Measurements from ENCODE around the gene GP5. TPM values are rescaled to one million over a fixed set of nuclear protein-coding genes. Genes with fewer than 3 reads are reported as not detected.
A peak's percentile ranks its signal among the peaks of the same experiment; 100 is the strongest.

Gene GP5
- total and polyA plus RNA-seq, 7 experiments from 2014 or later, result 1.4 to 11.3 (median 6.2) TPM

DNA sequence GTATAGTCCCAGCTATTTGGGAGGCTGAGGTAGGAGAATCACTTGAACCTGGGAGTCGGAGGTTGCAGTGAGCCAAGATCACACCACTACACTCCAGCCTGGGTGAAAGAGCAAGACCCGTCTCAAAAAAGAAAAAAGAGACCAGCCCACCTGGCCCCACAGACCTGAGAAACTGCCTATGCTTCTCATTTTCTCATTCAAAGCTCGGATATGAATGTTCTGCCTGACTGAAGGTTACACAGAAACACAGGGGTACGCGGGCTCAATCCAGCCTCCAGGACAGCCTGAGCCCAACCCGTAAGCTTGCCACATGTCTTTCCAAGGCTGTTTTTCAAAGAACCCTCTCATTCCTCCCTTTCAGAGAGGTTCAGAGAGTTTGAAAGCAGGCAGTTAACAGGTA is 19.8 kb downstream of the GP5 start:
- Histone ChIP-seq H3K4me1 (ENCODE audit: control insufficient read depth in 2 of 2, insufficient read depth in 2 of 2, low read length in 2 of 2) (no peaks in the 10 kb centered on the region), H3K27ac (ENCODE audit: low read depth, low read length) (no peak overlapping the region), H3K9me3 (ENCODE audit: control insufficient read depth in 2 of 3, low read length in 3 of 3) (no peaks in the 10 kb centered on the region), H3K36me3 (ENCODE audit: control insufficient read depth in 2 of 3, insufficient read depth in 3 of 3, low read length in 3 of 3) (no peaks in the 10 kb centered on the region), H3K4me3 (ENCODE audit: low read length) (no peak overlapping the region), H3K27me3 (ENCODE audit: control insufficient read depth in 2 of 2, insufficient read depth in 2 of 2, low read length in 2 of 2) (no peaks in the 10 kb centered on the region)
- CTCF ChIA-PET, result no interaction called here
- intact Hi-C loops (cut with micrococcal nuclease), result no loop called here
- no peaks in the 10 kb centered on the region for H3K36me3 Mint-ChIP-seq
- peak overlapping the region in 1 of 9 donors; percentile 80 for H3K27ac Mint-ChIP-seq
- peaks cover 0 to 4% (median 0%) of the 10 kb centered on the region in 7 donors for H3K4me1 Mint-ChIP-seq
- no peak for ATAC-seq
- H3K27me3 Mint-ChIP-seq, result peaks cover 0 to 17% (median 4%) of the 10 kb centered on the region in 5 donors
- H3K9me3 Mint-ChIP-seq, result no peaks in the 10 kb centered on the region
- DNase-seq, result no peak
- POLR2A ChIA-PET, result no interaction called here
- H3K4me3 Mint-ChIP-seq, result no peak overlapping the region

DNA sequence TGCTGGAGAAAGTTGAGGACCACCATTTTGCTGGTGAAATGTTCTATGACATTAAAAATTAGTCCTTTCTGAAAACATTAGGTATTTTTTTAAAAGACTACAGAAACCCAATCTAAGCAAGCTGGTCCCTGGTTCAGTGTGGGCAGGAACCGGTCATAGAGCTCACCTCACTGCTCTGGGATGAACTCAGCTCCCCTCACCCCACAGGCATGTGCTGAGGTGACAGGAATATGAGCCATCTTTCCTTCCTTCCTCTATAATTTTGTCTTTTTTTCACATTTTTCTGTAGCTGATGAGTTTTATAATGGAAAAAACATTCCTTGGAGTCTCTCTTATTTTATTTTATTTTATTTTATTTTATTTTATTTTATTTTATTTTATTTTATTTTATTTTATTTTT is 21.4 kb downstream of the GP5 start:
- H3K4me3 ChIP-seq (ENCODE audit: low read length), result no peak overlapping the region
- ChIA-PET CTCF (interaction anchor here (0.6 to 0.7 kb wide), 2 partner anchors 201 to 588 kb away, joined by 3 read pairs; no protein-coding TSS in a partner anchor), POLR2A (no interaction called here)
- no peaks in the 10 kb centered on the region for H3K9me3 ChIP-seq (ENCODE audit: control insufficient read depth in 2 of 3, low read length in 3 of 3)
- H3K4me1 ChIP-seq (ENCODE audit: control insufficient read depth in 2 of 2, insufficient read depth in 2 of 2, low read length in 2 of 2), result no peaks in the 10 kb centered on the region
- Mint-ChIP-seq H3K27ac (no peak overlapping the region), H3K4me3 (no peak overlapping the region), H3K4me1 (peaks cover 0 to 4% (median 0%) of the 10 kb centered on the region in 7 donors), H3K9me3 (no peaks in the 10 kb centered on the region), H3K36me3 (no peaks in the 10 kb centered on the region), H3K27me3 (peaks cover 0 to 15% (median 4%) of the 10 kb centered on the region in 5 donors)
- no peak overlapping the region for H3K27ac ChIP-seq (ENCODE audit: low read depth, low read length)
- H3K36me3 ChIP-seq (ENCODE audit: control insufficient read depth in 2 of 3, insufficient read depth in 3 of 3, low read length in 3 of 3), result no peaks in the 10 kb centered on the region
- no peaks in the 10 kb centered on the region for H3K27me3 ChIP-seq (ENCODE audit: control insufficient read depth in 2 of 2, insufficient read depth in 2 of 2, low read length in 2 of 2)
- intact Hi-C loops (cut with micrococcal nuclease), result no loop called here
- no peak for DNase-seq
- ATAC-seq, result no peak

- ATAC-seq, result no peak
- Mint-ChIP-seq H3K4me1 (peaks cover 0 to 4% (median 0%) of the 10 kb centered on the region in 7 donors), H3K27ac (no peak overlapping the region), H3K4me3 (no peak overlapping the region), H3K27me3 (peaks cover 0 to 22% (median 4%) of the 10 kb centered on the region in 5 donors), H3K9me3 (peaks cover 0 to 1% (median 0%) of the 10 kb centered on the region in 11 donors), H3K36me3 (no peaks in the 10 kb centered on the region)
- Histone ChIP-seq H3K36me3 (ENCODE audit: control insufficient read depth in 2 of 3, insufficient read depth in 3 of 3, low read length in 3 of 3) (no peaks in the 10 kb centered on the region), H3K4me3 (ENCODE audit: low read length) (no peak overlapping the region), H3K9me3 (ENCODE audit: control insufficient read depth in 2 of 3, low read length in 3 of 3) (no peaks in the 10 kb centered on the region), H3K4me1 (ENCODE audit: control insufficient read depth in 2 of 2, insufficient read depth in 2 of 2, low read length in 2 of 2) (no peaks in the 10 kb centered on the region), H3K27ac (ENCODE audit: low read depth, low read length) (no peak overlapping the region), H3K27me3 (ENCODE audit: control insufficient read depth in 2 of 2, insufficient read depth in 2 of 2, low read length in 2 of 2) (no peaks in the 10 kb centered on the region)
- DNase-seq, result no peak
- ChIA-PET CTCF (no interaction called here), POLR2A (no interaction called here)
- intact Hi-C loops (cut with micrococcal nuclease), result no loop called here
These were observed 22.9 kb downstream of the GP5 start for GRCh38 chr3:194376241-194376560.

GRCh38 chr3:194375473-194376240 is 23.4 kb downstream of the GP5 start:
- intact Hi-C loops (cut with micrococcal nuclease), result no loop called here
- no peak for ATAC-seq
- H3K27me3 Mint-ChIP-seq, result peaks cover 2 to 26% (median 7%) of the 10 kb centered on the region in 5 donors
- no peaks in the 10 kb centered on the region for H3K36me3 Mint-ChIP-seq
- Histone ChIP-seq H3K27me3 (ENCODE audit: control insufficient read depth in 2 of 2, insufficient read depth in 2 of 2, low read length in 2 of 2) (no peaks in the 10 kb centered on the region), H3K36me3 (ENCODE audit: control insufficient read depth in 2 of 3, insufficient read depth in 3 of 3, low read length in 3 of 3) (no peaks in the 10 kb centered on the region), H3K27ac (ENCODE audit: low read depth, low read length) (no peak overlapping the region), H3K4me1 (ENCODE audit: control insufficient read depth in 2 of 2, insufficient read depth in 2 of 2, low read length in 2 of 2) (no peaks in the 10 kb centered on the region), H3K9me3 (ENCODE audit: control insufficient read depth in 2 of 3, low read length in 3 of 3) (no peaks in the 10 kb centered on the region), H3K4me3 (ENCODE audit: low read length) (no peak overlapping the region)
- no peak for DNase-seq
- no peak overlapping the region for H3K27ac Mint-ChIP-seq
- peaks cover 0 to 1% (median 0%) of the 10 kb centered on the region in 11 donors for H3K9me3 Mint-ChIP-seq
- H3K4me3 Mint-ChIP-seq, result no peak overlapping the region
- H3K4me1 Mint-ChIP-seq, result peaks cover 0 to 4% (median 0%) of the 10 kb centered on the region in 7 donors
- CTCF ChIA-PET, result no interaction called here
- POLR2A ChIA-PET, result no interaction called here

GRCh38 chr3:194374935-194375334 is 24.1 kb downstream of the GP5 start:
- intact Hi-C loops (cut with micrococcal nuclease), result no loop called here
- Histone ChIP-seq H3K4me3 (ENCODE audit: low read length) (no peak overlapping the region), H3K4me1 (ENCODE audit: control insufficient read depth in 2 of 2, insufficient read depth in 2 of 2, low read length in 2 of 2) (no peaks in the 10 kb centered on the region), H3K27ac (ENCODE audit: low read depth, low read length) (no peak overlapping the region), H3K27me3 (ENCODE audit: control insufficient read depth in 2 of 2, insufficient read depth in 2 of 2, low read length in 2 of 2) (no peaks in the 10 kb centered on the region), H3K9me3 (ENCODE audit: control insufficient read depth in 2 of 3, low read length in 3 of 3) (no peaks in the 10 kb centered on the region), H3K36me3 (ENCODE audit: control insufficient read depth in 2 of 3, insufficient read depth in 3 of 3, low read length in 3 of 3) (no peaks in the 10 kb centered on the region)
- DNase-seq (no peak), ATAC-seq (no peak)
- peak overlapping the region in 1 of 9 donors; percentile 70 for H3K27ac Mint-ChIP-seq
- H3K27me3 Mint-ChIP-seq, result peaks cover 10 to 31% (median 13%) of the 10 kb centered on the region in 5 donors
- CTCF ChIA-PET, result no interaction called here
- peaks cover 0 to 4% (median 0%) of the 10 kb centered on the region in 7 donors for H3K4me1 Mint-ChIP-seq
- H3K4me3 Mint-ChIP-seq, result no peak overlapping the region
- POLR2A ChIA-PET, result no interaction called here
- H3K9me3 Mint-ChIP-seq, result peaks cover 0 to 1% (median 0%) of the 10 kb centered on the region in 11 donors
- no peaks in the 10 kb centered on the region for H3K36me3 Mint-ChIP-seq

GRCh38 chr3:194373899-194374298 is 25.2 kb downstream of the GP5 start:
- Mint-ChIP-seq H3K27me3 (peaks cover 14 to 40% (median 21%) of the 10 kb centered on the region in 5 donors), H3K4me3 (no peak overlapping the region), H3K4me1 (peaks cover 0 to 5% (median 0%) of the 10 kb centered on the region in 7 donors), H3K36me3 (no peaks in the 10 kb centered on the region), H3K9me3 (peaks cover 0 to 1% (median 0%) of the 10 kb centered on the region in 11 donors), H3K27ac (no peak overlapping the region)
- no peak for ATAC-seq
- no peak overlapping the region for H3K4me3 ChIP-seq (ENCODE audit: low read length)
- no peaks in the 10 kb centered on the region for H3K36me3 ChIP-seq (ENCODE audit: control insufficient read depth in 2 of 3, insufficient read depth in 3 of 3, low read length in 3 of 3)
- POLR2A ChIA-PET, result no interaction called here
- no peaks in the 10 kb centered on the region for H3K27me3 ChIP-seq (ENCODE audit: control insufficient read depth in 2 of 2, insufficient read depth in 2 of 2, low read length in 2 of 2)
- DNase-seq, result no peak
- H3K27ac ChIP-seq (ENCODE audit: low read depth, low read length), result no peak overlapping the region
- CTCF ChIA-PET, result no interaction called here
- H3K4me1 ChIP-seq (ENCODE audit: control insufficient read depth in 2 of 2, insufficient read depth in 2 of 2, low read length in 2 of 2), result no peaks in the 10 kb centered on the region
- intact Hi-C loops (cut with micrococcal nuclease), result no loop called here
- H3K9me3 ChIP-seq (ENCODE audit: control insufficient read depth in 2 of 3, low read length in 3 of 3), result no peaks in the 10 kb centered on the region

- Mint-ChIP-seq H3K36me3 (no peaks in the 10 kb centered on the region), H3K27ac (no peak overlapping the region), H3K9me3 (peaks cover 0 to 1% (median 0%) of the 10 kb centered on the region in 11 donors), H3K27me3 (peaks cover 21 to 48% (median 29%) of the 10 kb centered on the region in 5 donors), H3K4me3 (no peak overlapping the region), H3K4me1 (peaks cover 0 to 5% (median 0%) of the 10 kb centered on the region in 7 donors)
- H3K9me3 ChIP-seq (ENCODE audit: control insufficient read depth in 2 of 3, low read length in 3 of 3), result no peaks in the 10 kb centered on the region
- intact Hi-C loops (cut with micrococcal nuclease), result no loop called here
- H3K36me3 ChIP-seq (ENCODE audit: control insufficient read depth in 2 of 3, insufficient read depth in 3 of 3, low read length in 3 of 3), result no peaks in the 10 kb centered on the region
- ChIA-PET POLR2A (no interaction called here), CTCF (interaction anchor here (1.4 kb wide), 1 partner anchor 31 kb away, joined by 3 read pairs; no protein-coding TSS in a partner anchor)
- no peaks in the 10 kb centered on the region for H3K27me3 ChIP-seq (ENCODE audit: control insufficient read depth in 2 of 2, insufficient read depth in 2 of 2, low read length in 2 of 2)
- no peak overlapping the region for H3K27ac ChIP-seq (ENCODE audit: low read depth, low read length)
- DNase-seq, result no peak
- no peak for ATAC-seq
- no peaks in the 10 kb centered on the region for H3K4me1 ChIP-seq (ENCODE audit: control insufficient read depth in 2 of 2, insufficient read depth in 2 of 2, low read length in 2 of 2)
- H3K4me3 ChIP-seq (ENCODE audit: low read length), result no peak overlapping the region
These were observed 26.0 kb downstream of the GP5 start for GRCh38 chr3:194373028-194373427.

Measured in naive thymus-derived CD4-positive, alpha-beta T cell (primary cell).